CMK (cell line): Measurements from ENCODE around the gene C2CD2.
"Not testable (repeated sequence)": the region's sequence is repeated elsewhere in the genome, so short reads cannot be mapped to it uniquely, and the experiment has no call there.

ENCODE experiments used
- DNase-seq: peaks from one replicate; pipeline ENCODE4 v3.0.0-alpha.2; 2010; ENCODE audit warnings: low read depth

C2CD2 gene

GRCh38 chr21:41974752-41975053 is 20.9 kb upstream of the C2CD2 start:
- no peak for DNase-seq

GRCh38 chr21:41973861-41974751 is 20.3 kb upstream of the C2CD2 start:
- no peak for DNase-seq

- DNase-seq = no peak
Measured at GRCh38 chr21:41973427-41973831, 19.6 kb upstream of the C2CD2 start.

GRCh38 chr21:41972511-41973205 is 18.8 kb upstream of the C2CD2 start:
- no peak for DNase-seq

DNA sequence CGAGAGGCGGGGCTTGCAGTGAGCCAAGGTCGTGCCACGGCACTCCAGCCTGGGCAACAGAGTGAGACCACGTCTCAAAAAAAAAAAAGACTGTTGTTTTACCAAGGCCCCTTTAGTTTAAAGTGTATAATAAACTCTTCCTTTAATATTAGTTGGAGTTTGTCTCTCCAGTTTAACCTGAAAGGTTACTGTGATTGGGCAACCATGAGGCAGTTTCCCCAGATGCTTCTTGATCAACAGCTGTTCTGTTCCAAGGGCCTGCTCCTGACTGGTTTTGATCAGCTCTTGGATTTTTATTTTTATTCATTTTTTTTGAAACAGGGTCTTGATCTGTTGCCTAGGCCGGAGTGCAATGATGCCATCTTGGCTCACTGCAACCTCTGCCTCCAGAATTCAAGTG is 18.1 kb upstream of the C2CD2 start:
- DNase-seq = no peak

DNA sequence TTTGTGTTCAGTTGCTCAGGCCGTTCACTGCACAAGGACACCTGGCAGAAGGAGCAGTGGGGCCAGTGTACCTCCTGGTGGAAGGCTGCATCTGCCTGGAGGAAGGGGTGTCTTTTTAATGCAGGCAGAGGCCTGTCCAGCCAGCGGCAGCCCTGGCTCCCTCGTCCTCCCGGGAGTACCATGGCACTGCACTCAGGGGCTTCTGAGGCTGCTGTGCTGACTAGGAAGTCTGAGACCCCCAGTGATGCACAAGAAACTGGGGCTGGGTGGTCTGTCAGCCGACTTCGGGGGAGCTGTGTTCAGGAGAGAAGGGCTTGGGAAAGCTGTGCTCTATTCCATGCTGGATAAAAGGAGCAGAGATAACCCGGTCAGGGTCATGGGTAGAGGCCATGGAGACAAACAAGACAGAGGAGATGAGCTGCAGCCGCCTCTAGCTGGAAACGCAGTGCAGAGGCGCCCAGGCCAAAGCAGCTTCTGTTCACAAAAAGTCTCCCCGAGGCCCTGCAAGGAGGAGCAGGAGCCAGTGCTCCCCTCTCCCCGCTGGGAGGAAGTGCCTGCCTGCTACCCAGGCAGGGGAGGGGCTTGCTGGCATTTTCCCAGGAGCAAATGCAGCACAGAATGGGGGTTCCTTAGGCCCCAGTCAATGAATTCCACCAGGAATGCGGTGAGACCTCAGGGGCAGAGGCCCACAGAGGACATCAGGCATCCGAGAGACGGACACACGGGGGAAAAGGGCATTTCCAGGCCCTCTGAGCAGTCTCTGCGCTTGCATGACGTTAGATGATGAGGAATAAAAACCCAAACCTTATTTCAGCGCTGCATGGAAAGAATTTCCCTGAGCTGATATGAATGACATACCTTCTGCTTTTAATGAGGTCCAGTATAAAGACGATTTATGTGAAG is 17.2 kb upstream of the C2CD2 start:
- DNase-seq = no peak

GRCh38 chr21:41970106-41970391 is 16.2 kb upstream of the C2CD2 start:
- DNase-seq = no peak

GRCh38 chr21:41967708-41968107 is 13.9 kb upstream of the C2CD2 start:
- DNase-seq = no peak

GRCh38 chr21:41966872-41967621 is 13.2 kb upstream of the C2CD2 start:
- DNase-seq = no peak

DNA sequence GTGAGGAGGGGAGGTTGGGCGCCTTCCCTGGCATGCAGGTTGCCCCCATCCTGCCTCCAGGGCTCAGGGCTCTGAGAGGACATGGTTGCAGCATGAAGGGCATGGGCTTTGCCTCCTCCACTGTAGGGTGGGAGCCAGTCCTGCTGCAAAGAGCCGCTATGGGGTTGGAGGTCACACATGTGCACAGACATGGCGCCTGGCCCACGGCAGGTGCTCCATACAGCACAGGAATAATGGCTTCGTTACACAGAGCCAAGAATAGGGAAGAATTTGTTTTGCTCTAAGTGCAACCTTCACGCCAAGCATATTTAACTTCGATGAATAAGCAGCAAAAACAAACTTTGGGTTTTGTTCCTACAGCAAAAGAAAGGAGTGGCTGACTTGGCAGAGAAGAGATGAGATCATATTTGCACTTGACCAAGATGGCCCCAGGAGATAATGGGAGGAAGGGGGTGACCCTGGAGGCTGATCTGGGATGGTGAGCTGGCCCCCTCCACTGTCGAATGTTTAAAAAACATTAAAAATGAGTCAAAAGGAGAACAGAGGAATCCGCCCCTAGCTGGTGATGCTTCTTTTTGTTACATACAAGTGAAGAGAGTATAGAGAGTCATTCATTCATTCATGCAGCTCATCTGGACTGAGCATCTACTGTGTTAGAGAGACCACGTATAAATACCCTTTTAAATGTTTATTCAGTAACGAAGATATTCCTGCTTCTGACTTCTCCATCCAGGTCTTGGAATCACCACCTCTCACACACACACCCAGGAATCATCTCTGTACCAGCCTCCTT is 12.4 kb upstream of the C2CD2 start:
- DNase-seq = no peak

GRCh38 chr21:41965461-41966013 is 11.7 kb upstream of the C2CD2 start:
- no peak for DNase-seq

DNA sequence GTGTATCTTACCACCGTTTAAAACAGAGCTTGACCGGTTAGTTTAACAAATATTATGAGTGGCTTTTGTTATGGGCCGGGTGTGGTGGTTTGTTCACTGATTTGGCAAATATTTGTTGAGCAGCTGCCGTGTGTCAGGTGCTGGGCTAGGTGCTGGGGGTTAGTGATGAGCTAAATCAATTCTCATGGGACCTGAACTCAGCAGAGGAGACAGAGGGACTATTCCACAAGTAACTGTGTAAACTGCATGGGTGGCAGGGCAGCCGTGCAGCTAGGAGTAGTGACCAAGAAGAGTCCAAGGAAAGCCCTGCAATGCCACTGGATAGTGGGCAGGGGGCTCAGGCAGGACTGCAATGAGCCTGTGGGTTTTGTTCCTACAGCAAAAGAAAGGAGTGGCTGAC is 11.2 kb upstream of the C2CD2 start:
- DNase-seq = no peak

DNA sequence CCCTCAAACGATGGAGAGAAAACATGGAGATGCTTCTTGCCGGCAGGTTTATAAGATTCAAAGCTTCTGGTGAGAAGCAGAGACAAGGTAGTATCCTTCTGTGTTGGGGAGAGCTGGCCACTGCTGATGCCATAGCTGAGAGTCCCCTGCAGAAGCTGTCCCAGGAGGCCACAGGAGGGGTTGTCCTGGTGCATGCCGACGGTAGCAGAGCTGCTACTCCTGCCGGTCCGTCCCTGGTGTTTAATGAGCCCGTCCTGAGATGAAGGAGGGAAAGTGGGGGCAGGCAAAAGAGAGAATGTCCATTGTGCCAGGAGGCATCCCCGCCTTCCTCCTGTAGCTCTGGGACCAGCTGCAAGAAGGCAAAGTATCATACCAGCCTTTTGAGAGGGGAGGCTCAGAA is 10.4 kb upstream of the C2CD2 start:
- DNase-seq = no peak

DNA sequence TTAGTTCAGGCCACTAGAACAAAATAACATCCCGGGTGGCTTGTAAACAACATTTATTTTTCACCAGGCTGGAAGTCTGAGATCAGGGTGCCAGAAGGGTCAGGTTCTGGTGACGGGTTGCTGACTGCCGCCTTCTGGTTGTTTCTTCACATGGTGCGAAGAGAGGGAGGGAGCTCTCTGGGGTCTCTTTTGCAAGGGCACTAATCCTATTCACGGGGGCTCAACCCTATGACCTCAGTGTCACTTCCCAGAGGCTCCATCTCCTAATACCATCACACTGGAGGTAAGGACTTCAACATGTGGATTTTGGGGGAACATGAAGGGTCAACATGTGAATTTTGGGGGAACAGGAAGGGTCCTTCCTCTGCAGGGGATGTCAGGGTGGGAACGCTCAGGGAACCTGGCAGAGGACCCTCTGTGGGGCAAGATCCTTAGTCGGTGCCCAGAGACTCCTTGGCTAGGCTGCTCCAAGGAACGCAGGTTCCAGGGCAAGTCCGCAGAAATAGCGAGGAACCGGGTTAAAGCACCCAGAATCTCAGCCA is 8.7 kb upstream of the C2CD2 start:
- no peak for DNase-seq

DNA sequence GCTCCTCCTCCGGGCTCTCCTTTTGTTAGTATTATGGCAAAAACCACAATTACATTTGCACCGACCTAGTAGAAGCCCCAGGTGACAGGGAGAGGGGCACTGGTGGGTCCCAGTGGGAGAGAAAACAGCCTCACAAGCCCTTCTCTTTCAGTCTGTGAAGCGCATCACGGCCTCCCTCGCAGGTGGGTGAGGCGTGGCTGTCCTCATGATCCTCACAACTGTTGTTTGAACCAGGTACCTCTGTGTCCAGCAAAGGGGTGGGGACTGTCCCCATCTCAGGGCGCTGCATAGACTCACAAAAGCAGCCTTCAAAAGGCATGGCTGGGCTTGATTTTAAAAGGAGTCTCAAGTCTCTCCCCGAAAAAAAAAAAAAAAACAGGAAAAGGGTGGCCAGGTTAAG is 7.9 kb upstream of the C2CD2 start:
- DNase-seq = no peak

GRCh38 chr21:41961282-41961701 is 7.5 kb upstream of the C2CD2 start:
- no peak for DNase-seq

DNA sequence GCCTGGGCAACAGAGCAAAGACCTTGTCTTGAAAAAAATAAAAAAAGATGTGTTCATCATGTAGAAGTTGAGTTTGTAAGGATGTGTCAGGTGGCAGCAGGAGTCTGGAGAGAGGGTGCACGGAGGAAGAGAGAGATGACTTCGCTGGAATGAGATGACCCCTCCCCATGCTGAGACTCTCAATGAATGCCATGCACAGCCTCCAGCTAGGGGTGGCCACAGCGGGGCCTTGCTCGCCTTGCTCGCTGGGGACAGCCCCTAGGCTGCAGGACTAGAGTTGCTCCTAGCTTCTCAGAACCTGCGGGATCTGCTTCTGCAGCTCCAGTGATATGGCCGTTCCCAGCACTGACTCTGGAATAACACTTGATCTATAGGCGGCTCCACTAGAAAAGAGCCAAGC is 6.6 kb upstream of the C2CD2 start:
- DNase-seq = no peak

DNA sequence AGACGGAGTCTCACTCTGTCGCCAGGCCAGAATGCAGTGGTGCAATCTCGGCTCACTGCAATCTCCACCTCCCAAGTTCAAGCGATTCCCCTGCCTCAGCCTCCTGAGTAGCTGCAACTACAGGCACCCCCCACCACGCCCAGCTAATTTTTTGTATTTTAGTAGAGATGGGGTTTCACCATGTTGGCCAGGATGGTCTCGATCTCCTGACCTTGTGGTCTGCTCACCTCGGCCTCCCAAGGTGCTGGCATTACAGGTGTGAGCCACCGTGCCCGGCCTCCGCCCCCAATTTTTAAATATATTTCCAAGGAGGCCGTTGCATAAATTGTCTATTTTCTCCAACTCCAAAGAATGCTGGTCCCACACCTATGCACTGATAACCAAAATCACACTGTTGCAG is 5.9 kb upstream of the C2CD2 start:
- not testable (repeated sequence) for DNase-seq

DNA sequence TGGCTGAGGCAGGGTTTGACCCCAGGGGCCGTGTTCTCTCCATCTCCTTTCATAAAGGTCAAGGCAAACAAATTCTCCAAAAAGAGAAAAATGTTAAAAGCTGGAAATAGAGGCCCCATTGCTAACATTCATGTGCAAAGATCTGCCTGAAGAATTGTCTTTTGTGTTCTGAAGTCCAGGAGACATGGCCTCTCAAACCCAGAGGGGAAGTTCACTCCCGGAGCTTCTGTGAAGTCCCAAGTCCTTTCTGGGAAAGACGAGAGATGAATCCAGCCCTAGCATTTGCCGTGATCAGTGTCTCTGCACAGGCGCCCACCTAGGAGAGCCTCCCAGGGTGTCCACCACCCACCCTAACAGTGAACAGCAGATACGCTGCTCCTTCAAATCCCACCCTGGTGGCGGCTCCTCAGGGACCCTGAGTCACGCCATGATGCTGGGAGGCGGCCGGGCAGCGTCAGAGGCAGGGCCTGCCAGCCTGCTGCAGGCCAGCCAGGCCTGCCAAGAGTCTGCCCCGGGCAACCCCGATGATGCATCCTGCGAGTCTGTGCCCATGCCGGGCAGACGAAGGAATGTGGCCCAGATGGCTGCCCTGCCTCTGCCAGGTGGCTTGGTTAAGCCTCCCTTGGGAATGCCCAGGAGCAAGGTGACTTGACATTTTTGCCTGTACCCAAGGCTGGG is 5.2 kb upstream of the C2CD2 start:
- no peak for DNase-seq
